ENCODE data around the gene TEX101.

GRCh38 chr19:43462785-43463380 lies 48.2 kb downstream of the TEX101 start:
- TF ChIP-seq CTCF (conservative IDR thresholded peaks at IDR 0.05 in 1 of 2, IDR thresholded peaks at IDR 0.05 in 1 of 2; ENCODE audit: low read depth in 1 of 2, low read length in 2 of 2): no peak
- no peak for TF ChIP-seq EZH2 (IDR thresholded peaks at IDR 0.05; ENCODE audit: low read length, missing control alignments)
